ENCODE measurements around the gene LMNB1.

LMNB1 gene

GRCh38 chr5:126855266-126855665 is 78.3 kb downstream of the LMNB1 start:
- DNase-seq (ENCODE audit: low read depth), result no peak

DNA sequence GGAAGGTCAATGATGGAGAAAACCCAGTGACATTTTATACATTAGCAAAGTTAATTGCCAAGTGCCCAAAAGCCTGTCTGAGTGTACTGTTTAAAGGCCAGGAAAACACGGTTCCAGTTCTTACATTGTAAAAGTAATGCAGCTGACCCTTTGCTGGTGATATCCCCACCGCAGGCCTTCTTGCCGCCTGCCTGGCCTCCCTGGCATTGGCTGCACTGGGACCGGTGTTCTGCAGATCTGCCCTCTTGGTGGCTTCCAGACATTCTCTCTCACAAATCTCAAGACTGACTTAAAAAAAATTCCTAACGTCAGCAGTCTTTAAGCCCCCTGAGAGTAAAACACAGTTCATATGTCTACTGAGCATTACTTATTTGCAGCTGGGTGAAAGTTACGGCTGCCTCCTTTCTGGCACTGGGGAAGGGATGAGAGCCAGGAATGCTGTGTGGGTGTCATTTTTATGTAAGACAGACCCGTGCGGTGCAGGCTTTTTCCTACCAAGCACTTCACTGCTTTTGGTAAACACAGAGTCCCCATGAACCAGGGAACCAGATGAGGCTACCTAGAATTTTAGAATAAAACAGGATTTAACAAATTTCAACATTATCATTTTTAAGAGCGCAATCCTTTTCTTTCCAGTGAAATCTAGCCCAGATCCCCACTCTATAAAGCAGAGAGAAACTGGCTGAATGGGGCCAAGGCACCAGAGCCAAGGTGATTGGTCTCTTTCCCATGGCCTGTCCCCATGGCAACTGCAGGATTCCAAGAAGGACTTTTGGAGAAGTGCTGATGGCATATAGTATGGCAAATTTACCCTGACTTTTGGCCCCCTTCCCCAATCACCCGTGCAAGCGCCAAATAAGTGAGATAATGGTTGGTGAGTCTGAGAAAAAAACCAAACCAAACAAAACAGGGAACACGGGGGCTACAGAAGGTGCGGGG is 80.8 kb downstream of the LMNB1 start:
- no peak for DNase-seq (ENCODE audit: low read depth)

- no peak for DNase-seq (ENCODE audit: low read depth)
Observed at GRCh38 chr5:126858441-126858840, 81.5 kb downstream of the LMNB1 start.

DNA sequence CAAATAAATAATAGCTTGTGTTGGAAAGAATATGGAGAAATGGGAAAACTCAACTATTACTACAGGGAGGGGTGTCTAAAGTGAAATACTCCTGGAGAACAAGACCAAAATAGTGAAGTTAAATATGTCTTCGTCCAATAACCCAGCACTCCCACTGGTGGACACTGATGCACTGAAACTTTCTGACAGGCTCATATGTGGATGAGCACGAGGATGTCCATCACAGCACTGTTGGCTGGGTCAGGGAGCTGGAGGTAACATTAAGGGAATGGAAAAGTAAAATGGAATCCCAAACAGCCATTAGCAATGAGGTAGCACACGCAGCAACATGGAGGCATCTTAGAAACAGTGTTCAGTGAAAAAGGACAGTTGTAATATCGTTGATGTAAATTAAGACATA is 86.5 kb downstream of the LMNB1 start:
- DNase-seq (ENCODE audit: low read depth), result no peak

GRCh38 chr5:126864042-126864688 is 87.2 kb downstream of the LMNB1 start:
- no peak for DNase-seq (ENCODE audit: low read depth)

- DNase-seq (ENCODE audit: low read depth), result no peak
Observed at GRCh38 chr5:126865299-126865698, 88.4 kb downstream of the LMNB1 start.

DNA sequence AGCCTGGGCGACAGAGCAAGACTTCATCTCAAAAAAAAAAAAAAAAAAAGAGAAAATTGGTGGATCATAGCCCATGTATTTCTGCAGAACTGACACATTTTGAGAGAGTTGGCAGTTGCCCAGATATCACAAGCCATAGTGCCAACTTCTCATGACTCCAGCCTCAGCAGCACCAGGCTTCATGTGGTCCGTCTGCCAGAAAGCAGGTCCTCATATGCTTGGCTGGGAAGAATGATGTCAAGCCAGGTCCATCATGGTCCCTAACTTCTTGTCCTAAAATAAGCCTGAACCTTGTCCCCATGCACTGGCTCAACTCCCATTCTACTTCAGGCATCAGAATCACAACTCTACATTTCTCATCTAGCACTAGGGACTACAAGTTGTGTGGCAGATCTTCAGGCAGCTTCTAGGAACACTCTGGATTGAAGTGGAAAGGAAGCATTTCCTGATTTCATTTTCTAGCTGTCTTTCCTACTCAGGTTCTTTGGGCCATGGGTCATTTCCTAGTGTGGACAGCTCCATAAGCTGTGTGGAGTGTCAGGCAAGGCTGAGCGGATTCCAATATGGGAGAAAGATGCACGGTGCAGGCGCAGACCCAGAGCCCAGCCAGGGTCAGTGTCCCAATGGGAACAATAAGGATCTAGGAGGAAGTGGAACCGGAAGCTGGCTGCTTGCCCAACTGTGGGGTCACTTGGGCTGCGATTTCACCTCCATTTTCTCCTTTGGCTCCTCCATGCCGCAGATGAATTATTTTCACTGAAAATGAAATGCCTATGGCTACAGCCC is 90.1 kb downstream of the LMNB1 start:
- no peak for DNase-seq (ENCODE audit: low read depth)

DNA sequence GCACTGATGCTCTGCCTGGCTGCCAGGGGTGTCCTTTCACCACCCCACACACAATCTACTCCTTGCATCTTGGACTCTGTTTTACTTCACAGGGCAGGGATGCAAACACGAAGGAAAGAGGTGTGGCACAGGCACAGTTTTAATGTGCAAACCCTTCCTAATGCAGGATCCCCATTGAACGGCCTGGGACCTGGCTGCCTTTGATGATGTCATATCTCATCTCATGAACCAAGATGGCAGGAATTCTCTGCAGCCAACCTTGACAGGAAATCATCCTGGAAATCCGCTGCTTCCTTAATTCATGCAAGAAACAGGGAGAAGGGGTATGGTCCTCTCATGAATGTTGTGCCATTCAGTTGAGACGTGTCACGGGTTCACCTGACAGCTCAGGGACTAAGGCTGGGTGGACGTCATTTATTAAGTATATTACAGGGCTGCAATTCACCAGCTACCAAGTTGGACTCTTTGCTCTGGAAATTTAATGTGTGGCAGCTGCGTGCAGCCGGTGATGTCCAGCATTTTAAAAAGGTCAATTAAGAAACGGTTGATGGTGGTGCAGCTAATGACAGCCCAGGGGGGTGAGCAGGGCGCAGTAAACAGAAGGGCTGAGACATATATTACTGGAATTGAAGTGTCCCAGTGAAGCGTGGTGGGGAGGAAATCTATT is 91.5 kb downstream of the LMNB1 start:
- no peak for DNase-seq (ENCODE audit: low read depth)

DNA sequence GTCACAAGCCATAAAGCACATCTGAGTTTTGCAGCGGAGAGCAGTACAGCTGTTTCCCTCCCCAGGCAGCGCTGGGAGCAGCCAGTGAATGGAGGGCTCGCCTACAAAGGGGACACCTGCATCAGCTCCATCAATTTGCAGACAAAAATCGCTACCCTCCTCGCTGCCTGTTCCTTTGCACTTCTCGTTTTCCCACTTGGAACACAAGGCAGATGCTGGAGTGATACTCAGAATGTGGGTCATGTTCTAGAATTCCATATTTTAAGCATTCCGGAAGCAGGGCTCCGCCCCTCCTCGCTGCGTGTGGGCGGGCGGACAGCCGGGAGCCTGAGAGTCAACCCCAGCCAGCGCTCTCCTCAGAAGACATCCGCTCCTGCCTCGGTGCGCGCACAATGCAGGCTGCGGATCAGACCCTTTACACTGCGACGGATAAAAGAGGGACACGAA is 92.1 kb downstream of the LMNB1 start:
- DNase-seq (ENCODE audit: low read depth), result no peak

GRCh38 chr5:126871441-126871840 is 94.5 kb downstream of the LMNB1 start:
- DNase-seq (ENCODE audit: low read depth), result no peak

DNA sequence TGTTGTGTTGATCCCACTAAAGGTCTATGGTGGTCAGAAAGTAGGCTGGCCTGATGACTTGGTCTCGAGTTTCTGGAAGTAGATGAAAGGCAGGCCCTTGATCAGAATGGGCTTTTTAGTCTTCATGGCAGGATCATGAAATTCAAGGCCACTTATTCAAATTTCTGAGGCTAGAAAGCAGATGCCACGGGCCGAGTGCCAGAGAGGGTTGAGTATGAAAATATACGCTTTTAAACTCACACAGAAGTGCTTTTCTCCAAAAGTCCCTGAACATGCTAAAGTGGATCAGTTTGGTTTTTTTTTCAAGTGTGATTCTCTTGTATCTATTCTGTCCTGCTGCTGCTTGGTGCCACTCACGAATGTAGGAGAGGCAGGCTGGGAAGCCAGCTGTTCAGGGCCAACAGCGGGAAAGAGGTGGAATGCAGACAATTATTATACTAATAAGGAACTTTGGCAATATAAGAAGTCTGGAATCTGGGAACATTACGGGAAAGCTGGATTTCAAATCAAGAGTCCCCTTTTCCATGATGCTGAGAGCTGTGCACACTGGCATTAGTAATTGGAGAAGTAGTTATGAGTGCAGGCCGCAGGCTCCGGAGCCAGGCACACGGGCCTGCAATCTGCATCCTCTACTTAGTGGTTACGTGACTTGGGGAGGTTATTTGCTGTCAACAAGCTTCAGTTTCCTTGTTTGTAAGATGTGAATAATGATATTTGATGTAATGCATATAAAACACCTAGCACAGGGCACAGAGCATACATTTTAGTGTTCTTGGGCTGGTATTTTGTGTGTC is 95.8 kb downstream of the LMNB1 start:
- DNase-seq (ENCODE audit: low read depth), result no peak

DNA sequence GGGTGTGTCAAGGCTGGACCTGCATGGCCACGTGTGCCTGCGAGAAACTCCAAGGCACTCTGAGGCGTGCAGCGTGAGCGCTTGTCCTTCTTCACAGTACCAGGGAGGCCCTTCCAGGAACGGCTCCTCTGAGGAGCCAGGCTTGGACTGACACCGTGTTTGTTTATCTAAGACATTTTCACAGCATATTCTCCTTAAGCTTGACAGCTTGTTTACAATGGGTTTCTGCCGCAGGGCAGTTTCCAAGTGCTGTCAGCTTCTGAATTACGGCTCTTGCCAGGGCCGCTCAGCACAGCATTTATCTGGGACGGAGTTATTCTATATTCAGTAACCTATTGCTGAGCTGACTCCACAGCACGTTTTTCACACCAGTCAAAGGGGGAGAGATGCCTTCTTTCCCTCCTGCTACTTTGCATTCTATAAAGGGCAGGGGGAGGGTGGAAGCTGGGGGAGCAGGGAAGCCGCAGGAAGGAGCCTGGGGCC is 98.4 kb downstream of the LMNB1 start:
- DNase-seq (ENCODE audit: low read depth), result no peak

DNA sequence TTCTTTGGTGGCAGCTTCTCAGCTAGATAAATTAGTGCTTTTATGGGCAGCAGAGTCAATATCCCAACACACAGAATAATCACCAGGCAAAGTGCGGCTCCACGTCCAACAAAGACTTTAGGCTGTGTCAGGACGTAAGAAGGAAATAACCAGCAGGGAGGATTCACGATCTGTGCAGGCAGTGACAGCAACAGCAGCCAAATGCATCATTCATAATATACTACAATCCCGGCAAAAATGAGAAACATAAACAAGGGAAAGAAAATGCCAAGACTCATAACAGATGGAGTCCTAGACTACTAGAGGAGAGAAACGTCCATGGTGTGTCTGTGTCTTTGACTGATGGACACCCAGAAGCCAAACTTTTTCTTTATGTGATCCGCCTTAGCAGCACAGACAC is 100.7 kb downstream of the LMNB1 start:
- DNase-seq (ENCODE audit: low read depth), result no peak

DNA sequence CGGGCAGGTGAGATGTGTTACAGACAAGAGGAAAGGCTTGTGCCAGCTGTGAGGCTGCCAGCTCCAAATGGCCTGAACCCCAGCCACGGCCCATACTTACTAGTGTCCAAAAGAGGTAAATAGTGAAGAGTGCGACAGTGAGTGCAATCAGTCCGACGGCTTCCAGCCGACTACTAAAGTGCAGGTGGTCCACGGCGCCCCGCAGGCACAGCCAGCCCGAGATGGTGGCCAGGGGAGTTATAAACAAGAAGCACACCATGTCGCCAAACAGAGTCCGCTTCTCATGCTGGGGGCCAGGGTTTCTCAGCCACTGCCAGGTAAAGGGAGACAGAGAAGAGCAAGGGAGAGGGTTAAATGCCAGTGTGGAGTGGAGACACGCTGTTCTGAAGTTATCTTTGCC is 101.1 kb downstream of the LMNB1 start:
- DNase-seq (ENCODE audit: low read depth), result no peak

DNA sequence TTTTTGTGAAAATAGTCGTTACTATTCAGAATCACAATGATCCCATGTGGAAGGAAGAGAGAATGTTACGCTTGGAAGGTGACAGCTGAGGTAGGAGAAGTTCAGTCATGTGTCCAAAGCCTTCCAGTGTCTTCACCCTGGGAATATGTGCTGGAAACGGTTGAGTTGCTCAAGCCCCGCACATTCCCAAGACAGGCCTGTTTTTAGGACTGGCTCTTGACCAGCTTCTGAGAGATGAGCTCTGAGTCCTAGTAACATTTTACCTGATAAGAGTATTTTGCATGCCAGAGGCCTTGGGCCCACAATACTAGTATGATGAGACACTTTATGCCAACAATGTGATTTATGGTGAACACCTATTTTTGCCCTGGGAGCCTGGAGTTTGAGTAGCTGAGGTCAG is 101.7 kb downstream of the LMNB1 start:
- DNase-seq (ENCODE audit: low read depth), result no peak

DNA sequence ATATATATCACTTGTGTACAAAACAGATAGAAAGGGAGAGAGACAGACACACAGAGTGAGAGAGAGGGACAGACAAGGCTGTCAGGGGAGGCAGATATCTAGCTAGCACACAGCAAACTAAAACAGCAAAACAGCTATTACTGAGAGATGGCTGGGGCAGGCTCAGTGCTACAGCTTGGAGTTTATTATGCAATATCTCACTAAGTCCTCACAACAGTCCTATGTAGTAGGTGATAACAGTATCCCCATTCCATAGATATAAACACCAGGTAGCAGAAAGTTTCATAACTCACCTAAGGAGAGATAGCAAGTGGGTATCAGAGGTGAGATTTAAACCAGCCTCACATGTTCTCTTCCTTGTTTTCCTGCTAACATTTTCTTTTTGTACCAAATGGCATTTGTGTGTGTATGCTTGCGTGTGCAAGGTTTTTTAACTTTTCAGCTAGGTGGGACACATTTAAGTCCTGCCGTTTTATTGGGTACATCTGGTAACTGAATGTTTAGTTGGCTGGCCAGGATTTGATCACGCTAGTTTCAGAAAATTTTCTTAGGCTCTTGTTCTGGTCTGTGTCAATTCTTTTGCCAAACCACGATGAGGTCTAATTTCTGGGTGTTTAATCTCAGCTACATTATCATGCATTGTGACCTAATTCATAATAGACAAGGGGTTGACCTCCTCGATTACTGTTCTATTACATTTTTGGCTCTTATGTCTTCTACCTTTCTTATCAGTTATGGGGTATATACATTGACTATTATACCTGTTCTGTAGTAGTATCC is 105.1 kb downstream of the LMNB1 start:
- DNase-seq (ENCODE audit: low read depth), result no peak

DNA sequence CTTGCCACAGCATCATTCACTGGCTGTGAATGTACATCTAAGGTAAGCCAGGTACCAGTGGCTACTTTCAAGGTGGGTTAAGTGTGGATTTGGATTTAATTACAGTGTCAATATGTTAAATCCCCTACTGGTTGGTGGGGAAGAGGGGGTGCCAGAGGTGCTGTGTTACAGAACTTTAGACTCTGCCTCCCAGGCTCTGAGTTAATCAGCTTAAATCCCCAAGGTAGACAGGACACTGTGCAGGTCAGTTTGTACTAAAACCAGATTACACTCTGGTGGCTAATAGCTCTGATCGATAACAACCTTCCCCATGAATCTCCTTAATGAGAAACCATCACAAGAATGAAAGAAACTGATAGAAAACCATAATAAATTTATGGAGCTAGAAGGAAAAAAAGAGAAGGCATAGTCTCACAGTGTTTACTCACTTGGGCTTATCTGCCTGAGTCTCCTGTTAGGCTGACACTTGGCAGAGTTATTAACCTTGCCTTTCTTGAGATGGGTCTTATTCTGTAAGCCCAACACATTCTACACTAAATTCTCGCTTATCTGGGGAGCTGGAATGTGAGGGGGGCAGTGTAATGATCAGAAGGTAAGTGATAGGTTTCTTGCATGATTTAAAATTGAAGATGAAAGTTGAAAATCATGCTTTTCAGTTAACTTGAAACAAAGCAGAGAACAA is 106.8 kb downstream of the LMNB1 start:
- no peak for DNase-seq (ENCODE audit: low read depth)

GRCh38 chr5:126884269-126884819 is 107.4 kb downstream of the LMNB1 start:
- no peak for DNase-seq (ENCODE audit: low read depth)
